Epithelial cell of prostate (primary cell): ENCODE results near the gene DDX42.
A peak's percentile ranks its signal among the peaks of the same experiment; 100 is the strongest.

ENCODE experiments used
- DNase-seq: peaks from one replicate; pipeline ENCODE4 v3.0.0-alpha.2; 2011; ENCODE audit warnings: low read depth, low spot score
- H3K27ac ChIP-seq: fragments of 450-650 bp; 2 replicates; pipeline ENCODE4 v1.5.1; 2017; ENCODE audit warnings: mild to moderate bottlenecking

The DDX42 gene

DNA sequence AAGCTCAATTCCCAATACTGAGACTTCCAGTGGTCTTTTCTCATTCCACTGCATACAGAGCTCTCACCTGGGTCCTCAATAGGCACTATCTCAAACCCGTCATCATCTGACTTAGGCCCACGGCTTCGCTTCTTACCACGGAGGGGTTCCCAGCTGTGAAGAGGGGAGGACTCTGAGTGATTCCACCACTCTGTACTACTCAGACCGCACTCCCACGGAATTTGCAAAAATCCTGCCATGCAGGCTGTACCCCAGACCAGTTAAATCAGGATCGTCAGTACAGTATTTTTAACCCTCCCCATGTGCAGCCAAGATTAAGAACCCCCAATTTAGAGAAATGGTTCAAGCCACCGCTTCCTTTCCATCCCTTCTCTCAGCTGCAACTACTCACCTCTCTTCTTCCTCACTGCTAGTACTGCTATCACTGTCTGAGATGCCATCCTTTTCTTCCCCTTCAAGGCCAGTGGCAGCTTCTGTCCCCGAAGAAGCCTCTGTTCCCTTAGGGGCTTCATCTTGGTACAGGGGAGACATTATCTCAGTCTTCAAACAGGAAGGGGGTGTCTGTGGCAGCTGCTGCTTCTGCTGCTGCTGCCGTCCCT, 47.1 kb downstream of the DDX42 start:
- H3K27ac ChIP-seq, result no peak overlapping the region
- DNase-seq, result no peak

DNA sequence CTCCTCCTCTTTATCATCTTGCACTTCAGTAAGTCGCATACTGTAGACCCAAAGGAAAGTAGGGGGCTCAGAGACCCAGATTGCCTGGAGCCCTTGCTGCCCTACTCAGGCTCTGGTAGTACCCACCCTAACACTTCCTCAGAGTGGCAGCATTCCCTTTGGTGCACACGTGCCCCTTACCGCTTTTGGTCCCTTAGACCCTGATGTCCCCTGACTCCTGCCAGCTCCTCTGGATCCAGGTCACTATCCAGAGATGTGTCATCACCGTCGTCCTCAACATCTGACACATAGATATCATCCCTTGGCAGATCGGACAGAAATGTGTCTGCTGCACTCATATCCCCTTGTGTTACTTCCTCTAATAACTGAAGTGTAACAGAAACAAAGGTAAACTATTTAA, 47.8 kb downstream of the DDX42 start:
- H3K27ac ChIP-seq, result no peak overlapping the region
- DNase-seq, result no peak

DNA sequence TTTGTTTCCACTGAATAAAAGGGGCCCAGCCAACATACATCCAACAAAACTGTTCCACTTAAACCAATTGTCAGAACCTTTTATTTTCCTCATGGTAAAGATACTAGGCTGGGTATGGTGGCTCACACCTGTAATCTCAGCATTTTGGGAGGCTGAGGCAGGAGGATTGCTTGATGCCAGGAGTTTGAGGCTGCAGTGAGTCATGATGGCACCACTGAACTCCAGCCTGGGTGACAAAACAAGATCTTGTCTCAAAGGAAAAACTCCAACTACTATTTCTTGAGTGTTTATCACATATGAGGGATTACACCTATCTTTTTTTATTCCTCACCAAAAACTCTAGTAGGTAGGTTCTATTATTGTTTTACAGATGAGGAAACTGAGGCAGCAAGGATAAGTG, 48.6 kb downstream of the DDX42 start:
- no peak overlapping the region for H3K27ac ChIP-seq

DNA sequence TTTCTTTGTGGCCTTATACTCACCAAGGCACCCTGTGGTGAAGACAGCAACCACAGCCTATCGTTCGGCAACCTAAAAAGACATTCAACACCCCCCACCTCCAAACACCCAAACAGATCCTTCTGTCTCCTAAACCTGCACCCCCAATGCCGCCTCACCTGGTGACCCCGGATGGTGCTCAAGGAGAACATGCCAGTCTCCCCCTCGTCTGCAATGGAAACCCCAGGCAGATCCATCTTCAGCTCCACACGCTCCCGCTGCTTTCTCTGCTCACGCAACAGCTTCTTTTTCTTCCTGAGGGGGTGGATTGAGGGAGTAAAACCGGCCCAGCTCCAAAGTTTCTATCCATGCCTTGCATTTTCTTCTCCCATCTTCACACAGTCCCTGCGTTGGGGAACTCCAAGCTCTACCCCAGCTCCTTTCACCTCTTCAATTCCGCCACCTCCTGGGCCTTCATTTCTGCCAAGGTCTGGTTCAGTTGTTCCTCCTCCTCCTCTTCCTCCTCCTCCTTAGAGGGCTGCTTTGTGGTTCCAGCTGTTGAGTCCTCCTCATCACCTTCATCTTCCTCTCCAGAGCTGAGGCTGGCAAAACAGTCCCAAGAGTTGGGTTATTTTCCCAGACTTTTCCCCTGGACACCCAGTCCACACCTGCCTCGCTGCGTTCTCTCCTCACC, 49.8 kb downstream of the DDX42 start:
- no peak overlapping the region for H3K27ac ChIP-seq
- DNase-seq, result no peak

More for the DNA sequence above, 48.6 kb downstream of the DDX42 start:
- DNase-seq, result no peak

DNA sequence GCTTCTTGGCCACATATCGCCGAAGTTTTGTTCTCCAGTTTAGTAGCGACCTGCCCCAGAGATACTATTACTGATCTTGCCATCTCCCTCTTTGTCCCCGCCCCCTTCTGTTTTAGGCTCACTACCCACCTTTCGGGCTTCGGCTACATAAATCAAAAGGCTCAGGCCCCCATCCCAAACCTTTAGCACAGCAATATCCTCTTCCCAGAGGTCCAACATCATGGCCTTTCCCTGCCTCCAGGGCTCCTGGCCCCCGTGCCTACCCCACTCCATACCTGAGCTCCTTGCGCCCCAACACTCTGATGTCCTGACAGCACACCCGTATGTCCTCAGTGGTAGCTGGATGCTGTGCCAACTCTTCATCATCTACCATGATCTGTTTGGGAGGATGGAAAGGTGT, 50.4 kb downstream of the DDX42 start:
- no peak for DNase-seq
- H3K27ac ChIP-seq, result no peak overlapping the region

DNA sequence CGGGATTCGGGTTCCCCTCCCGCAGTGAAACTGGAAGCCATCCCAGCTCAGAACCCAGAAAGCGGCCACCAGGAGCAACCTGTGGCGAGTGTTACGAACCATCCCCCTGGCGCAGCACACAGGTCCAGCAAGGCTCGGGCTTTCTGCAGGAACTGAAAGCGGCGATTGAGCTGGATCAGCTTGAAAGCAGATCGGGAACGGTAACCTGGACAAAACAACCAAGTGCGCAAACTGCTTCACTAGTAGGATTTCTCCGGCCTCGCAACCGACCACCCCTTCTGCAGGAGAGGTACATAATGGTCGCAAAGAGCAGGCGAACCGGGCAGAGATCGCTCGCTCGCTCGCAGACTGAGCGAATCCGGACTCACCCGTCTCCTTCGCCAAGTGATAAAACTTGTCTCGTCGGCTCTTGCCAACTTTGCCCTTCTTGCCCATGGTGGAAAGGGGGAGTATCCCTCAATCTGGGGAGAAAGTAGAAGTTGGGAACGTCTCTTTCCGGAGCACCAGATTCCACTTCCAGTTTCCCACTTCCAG, 52.6 kb downstream of the DDX42 start:
- DNase-seq, result no peak
- H3K27ac ChIP-seq, result peak overlapping the region; percentile 85

DNA sequence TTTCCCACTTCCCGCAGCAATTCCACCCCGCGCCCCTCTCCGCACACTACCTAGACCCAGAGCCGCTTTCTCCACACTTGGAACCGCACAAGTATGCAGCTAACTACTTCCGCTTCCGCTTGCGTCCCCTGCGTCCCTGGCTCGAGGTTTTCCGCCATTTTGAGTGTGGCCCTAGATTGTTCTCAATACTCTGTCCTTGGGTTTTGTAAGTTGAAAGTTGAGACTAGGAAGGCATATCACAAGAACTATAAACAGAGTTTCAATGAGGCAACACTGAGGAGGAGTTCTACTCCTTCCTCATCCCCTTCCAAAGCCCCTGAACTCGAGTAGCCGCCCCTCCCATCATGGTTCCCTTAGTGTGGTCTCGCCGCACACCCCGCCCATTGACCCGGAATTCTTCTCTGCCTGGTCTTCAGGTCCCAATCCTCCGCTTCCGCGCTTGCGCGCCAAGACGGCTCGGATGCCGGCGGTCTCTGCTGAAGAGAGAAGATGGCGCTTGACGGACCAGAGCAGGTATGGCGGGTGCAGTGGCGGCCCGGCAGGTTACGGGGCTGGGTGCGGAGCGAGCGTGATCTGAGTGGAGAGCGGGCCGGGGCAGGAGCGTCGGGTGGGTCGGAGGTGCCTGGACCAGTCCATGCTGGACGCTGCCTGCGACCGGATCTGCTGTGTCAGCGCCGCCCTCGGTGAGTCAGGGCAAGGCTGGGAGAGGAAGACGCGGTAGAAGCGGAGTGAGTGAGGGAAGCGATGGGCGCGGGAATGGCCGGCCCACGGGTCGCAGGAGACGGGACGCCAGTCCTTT, 53.2 kb downstream of the DDX42 start, which contains the start of the genes FTSJ3 and PSMC5:
Gene FTSJ3 (minus strand): TSS at position 662 of the 799 bp plus-strand sequence. CDS start 761 bp downstream, outside the sequence.
Gene PSMC5 (plus strand): TSS at position 430 of the 799 bp plus-strand sequence. CDS start 60 bp downstream, at position 490.
- peak within 1 kb of the TSS; percentile 85 for H3K27ac ChIP-seq
- peak; percentile 74 for DNase-seq

DNA sequence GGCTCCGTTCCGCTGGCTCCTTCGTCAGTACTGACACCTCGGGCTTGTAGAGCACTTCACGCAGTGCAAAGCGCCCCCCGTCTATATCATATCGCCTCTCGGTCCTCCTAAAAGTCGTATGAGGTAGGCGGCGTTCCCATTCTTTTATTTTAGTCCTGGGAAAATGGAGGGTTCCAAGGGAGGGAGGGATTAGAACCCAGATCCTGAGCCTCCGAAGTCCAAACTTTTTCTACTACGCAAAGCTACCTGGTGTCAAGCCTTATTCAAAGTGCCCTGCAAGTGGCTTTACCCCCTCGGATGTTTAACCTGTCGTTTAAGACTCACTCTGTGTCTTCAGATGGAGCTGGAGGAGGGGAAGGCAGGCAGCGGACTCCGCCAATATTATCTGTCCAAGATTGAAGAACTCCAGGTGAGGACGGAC, 53.8 kb downstream of the DDX42 start:
- DNase-seq, result no peak
- H3K27ac ChIP-seq, result peak overlapping the region; percentile 85

DNA sequence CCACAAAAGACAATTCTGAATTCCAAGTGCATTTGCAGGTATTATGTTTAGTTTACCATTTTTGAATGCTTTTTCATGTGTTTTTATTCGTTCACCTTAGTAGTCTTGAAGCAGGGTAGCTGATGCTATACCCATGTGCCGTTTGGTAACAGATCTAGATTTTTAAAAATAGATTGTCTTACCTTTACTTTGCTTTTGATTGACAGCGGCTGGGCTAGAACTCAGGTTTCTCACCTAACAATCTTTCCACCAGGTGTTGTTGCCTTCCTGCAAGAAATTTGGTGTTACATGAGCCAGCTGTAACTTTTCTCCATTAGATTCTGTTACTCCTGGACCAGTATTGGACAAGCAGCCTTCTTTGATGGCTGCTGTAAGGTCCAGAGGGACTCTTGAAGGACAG, 55.0 kb downstream of the DDX42 start:
- DNase-seq, result no peak
- H3K27ac ChIP-seq, result no peak overlapping the region

DNA sequence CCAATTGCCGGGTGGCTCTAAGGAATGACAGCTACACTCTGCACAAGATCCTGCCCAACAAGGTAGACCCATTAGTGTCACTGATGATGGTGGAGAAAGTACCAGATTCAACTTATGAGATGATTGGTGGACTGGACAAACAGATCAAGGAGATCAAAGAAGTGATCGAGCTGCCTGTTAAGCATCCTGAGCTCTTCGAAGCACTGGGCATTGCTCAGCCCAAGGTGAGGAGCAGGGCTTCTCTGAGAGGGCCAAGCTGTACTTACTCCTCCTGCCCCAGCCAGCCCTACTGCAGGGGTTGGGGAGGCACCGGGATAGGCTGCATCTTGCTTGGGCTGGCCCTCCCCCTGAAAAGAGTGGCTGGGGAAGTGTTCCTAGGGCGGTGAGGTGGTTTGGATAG, 56.3 kb downstream of the DDX42 start:
- no peak overlapping the region for H3K27ac ChIP-seq
- no peak for DNase-seq

DNA sequence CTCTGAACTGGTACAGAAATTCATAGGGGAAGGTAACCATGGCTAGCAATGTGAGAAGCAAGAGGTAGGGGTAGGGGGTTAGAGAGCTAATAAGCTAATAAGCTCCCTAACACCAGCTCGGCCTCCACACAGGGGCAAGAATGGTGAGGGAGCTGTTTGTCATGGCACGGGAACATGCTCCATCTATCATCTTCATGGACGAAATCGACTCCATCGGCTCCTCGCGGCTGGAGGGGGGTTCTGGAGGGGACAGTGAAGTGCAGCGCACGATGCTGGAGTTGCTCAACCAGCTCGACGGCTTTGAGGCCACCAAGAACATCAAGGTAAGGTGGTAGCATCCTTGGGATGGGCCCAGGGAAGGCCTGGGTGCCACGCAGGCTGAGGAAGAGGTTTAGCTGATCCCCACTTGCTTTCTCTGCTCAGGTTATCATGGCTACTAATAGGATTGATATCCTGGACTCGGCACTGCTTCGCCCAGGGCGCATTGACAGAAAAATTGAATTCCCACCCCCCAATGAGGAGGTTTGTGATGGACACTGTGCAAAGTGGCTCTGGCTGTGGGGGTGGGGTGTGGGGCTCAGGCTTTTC, 57.0 kb downstream of the DDX42 start:
- DNase-seq, result no peak
- no peak overlapping the region for H3K27ac ChIP-seq

DNA sequence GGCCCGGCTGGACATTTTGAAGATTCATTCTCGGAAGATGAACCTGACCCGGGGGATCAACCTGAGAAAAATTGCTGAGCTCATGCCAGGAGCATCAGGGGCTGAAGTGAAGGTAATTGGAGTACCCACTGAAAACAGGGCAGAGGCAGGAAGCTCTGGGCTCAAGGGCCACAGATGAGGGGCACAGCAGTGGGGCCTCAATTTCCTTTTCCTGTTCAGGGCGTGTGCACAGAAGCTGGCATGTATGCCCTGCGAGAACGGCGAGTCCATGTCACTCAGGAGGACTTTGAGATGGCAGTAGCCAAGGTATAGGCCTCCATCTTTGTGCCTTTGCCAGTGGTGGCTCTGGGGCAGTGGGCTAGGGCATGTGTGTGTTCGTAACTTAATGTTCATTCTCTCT, 57.5 kb downstream of the DDX42 start:
- no peak for DNase-seq
- no peak overlapping the region for H3K27ac ChIP-seq

DNA sequence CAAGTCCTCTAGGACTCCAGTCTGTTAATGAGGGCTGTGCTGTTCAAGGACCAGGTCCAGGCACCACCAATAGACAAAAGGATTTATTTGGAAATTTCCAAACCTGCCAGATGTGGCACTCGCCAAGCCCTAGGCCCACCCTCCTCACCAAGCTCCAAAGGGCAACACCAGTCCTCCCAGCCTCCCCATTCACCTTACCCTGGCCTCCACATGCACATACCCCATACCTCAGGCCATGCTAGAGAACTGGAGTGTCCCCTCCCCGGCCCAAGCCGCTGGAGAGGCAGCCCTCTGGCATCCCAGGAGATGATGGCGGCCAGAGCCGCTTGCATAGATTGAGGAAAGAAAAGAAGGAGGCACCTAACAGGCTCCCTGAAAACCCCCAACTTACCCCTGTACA, 58.0 kb downstream of the DDX42 start:
- no peak for DNase-seq
- H3K27ac ChIP-seq, result no peak overlapping the region

DNA sequence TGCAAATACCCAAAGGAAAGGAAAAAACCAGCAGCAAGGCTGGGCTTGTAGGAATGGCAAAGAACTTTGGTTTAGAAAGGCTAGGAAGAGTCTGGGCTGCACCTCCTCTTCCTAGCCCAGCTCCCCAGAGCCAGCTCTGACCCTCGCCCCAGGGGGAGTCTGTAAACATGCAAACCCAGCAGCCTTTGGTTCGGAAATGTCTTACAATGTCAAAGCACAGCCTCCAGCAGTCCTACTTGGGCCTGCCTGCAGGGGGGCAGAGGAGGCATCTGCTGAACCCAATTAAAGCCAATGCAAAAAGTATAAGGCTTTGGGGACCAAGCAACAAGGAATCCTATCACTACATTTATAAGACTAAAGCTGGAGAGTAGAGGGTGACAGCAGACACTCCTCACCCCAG, 58.5 kb downstream of the DDX42 start:
- no peak for DNase-seq
- no peak overlapping the region for H3K27ac ChIP-seq

DNA sequence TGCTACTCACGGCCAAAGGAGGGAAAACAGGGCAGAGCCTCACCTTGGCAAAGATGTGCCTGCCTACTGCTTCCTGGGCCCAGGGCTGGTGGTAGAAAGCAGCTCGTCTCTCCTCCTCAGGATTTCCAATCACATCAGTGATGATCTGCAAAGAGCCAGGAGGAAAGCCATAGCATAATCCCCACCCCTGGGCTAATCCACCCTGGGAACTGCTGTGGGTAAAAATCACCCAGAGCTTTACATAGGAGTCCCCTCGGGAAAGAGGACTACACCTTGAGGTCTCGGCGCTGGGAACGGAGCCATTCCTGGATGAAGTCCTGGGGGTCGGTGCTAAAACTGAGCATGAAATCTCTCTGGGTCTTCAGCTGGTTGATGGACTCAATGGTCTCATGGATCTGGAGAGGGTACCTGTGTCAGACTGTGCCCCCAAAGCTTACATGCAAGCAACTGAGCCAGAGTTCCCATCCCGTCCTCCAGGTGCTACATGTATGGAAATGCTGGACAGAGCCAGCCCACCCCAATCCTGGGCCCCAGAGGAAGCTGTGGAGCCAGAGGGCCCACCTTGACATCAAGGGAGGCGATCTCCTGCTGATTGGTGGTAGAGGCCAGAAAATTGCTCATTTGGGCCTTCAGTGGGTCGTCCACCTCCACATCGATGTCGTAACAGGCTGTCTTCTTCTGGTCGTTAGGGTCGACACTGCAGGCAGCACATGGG, 59.2 kb downstream of the DDX42 start:
- no peak overlapping the region for H3K27ac ChIP-seq
- no peak for DNase-seq

DNA sequence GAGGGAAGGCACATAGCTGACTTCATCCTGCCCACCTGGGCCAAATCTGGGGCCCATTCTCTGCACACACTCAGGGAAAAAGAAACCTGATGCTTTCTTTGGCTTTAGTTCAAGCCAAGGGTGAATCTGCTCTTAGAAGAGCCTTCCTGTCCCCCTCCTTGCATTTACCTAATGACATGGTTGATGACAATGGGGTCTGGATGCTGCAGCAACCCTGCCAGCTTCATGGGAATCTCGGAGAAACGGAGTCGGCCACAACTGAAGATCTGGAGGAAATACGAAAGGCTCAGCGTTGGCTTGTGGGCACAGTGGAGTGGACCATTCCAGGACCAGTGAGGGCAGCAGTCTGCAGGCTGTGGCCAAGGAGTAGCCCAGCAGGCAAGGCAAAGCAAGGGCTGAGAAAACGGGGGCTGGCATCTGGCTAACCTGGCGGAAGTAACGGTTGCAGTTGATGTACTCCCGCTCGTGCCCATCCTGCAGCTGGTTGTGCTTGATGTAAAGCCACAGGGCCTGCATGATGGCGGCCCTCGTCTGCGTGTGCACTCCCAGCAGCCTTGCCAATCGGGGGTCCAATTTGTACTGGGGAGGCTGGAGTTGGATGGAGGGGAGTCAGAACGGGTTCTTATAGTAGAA, 59.9 kb downstream of the DDX42 start:
- H3K27ac ChIP-seq, result peak overlapping the region; percentile 47
- DNase-seq, result no peak

DNA sequence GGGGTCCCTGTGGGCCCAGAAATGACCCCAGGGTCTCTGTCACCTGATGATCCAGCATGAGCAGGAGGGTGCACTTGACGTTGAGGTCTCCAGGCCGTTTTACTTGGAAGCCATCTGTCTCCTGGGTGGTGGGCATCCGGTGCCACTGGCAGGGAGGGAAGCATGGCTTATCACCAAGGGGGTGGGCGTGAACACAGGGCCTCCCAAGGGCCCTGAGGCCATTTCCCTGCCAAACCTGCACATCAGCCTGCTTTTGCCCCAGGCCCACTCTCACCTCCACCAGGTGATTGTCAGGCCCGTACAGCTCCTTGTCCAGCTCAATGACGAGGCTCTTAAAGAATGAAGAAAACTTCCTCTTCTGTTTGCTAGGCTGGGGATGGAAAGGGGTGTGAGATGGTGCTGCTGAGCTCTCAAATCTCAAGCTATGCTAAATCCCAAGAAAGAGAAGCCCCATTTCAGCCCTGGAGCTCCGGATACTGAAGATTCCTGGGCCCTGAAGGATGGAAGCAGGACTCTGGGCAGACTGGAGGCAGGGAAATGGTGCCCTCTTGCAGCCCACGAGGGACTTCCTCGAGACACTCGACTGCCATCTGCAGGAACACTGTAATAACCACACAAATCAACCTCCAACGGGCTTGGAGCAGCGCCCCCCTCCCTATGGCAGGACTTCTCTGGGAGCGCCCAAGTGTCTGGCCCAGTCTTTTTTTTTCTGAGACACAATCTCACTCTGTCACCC, 60.6 kb downstream of the DDX42 start:
- peak overlapping the region; percentile 47 for H3K27ac ChIP-seq
- DNase-seq, result peak; percentile 46

DNA sequence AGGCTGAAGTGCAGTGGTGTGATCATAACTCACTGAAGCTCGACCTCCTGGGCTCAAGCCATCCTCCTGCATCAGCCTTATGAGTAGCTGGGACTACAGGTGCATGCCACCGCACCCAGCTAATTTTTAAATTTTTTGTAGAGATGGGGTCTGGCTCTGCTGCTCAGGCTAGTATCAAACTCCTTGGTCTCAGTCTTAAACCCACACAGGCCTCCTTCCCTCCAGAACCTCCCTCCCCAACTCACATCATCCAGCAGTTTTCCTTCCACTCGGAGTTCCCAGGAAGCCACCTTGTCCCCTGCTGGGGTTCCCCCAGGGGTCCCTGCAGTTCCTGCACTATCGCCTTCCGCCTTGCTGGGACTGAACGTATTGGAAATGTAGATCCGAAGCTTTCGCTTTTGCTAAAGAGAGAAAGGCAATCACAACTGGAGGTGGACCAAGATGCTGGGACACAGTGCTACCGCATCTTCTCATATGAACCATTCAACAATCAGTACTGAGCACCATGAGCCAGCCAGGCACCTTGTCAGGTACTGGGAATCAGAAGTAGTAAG, 61.3 kb downstream of the DDX42 start:
- H3K27ac ChIP-seq, result peak overlapping the region; percentile 47
- DNase-seq, result no peak
